ENCODE measurements around the gene PPARA.

PPARA gene

DNA sequence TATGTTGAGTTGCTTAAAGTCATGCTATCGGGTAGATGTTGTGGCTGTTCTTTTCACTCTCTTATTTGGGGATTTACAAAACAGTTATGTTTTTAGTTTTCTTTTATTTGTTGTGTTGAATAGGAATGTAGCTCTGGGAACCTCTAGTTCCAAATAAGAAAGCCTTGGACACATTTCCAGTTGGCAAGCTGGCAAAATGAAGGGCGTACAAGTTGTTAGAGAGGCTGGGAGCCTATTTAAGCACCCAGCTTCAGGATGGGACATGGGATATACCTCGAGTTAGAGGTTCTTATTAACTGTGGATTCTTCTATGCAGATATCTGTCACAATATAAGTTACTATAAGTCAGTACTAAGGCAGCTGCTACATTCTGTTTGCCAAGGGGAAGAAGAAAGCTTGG lies 22.8 kb downstream of the PPARA start:
- TF ChIP-seq, protein P1, sequence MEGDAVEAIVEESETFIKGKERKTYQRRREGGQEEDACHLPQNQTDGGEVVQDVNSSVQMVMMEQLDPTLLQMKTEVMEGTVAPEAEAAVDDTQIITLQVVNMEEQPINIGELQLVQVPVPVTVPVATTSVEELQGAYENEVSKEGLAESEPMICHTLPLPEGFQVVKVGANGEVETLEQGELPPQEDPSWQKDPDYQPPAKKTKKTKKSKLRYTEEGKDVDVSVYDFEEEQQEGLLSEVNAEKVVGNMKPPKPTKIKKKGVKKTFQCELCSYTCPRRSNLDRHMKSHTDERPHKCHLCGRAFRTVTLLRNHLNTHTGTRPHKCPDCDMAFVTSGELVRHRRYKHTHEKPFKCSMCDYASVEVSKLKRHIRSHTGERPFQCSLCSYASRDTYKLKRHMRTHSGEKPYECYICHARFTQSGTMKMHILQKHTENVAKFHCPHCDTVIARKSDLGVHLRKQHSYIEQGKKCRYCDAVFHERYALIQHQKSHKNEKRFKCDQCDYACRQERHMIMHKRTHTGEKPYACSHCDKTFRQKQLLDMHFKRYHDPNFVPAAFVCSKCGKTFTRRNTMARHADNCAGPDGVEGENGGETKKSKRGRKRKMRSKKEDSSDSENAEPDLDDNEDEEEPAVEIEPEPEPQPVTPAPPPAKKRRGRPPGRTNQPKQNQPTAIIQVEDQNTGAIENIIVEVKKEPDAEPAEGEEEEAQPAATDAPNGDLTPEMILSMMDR (IDR thresholded peaks at IDR 0.05; ENCODE audit: unreplicated experiment in 3 of 3), result no peak
- peak overlapping the region in 1 of 3 experiments; percentile 50 for H3K27ac Mint-ChIP-seq
- peaks cover 7% of the 10 kb centered on the region for H3K27me3 Mint-ChIP-seq (ENCODE audit: low read depth)
- H3K9me3 Mint-ChIP-seq, result peaks cover 6% of the 10 kb centered on the region
- H3K4me1 Mint-ChIP-seq, result peaks cover 7% of the 10 kb centered on the region
- no peak overlapping the region for H3K4me3 Mint-ChIP-seq
- peaks cover 23% of the 10 kb centered on the region for H3K36me3 Mint-ChIP-seq (ENCODE audit: low read depth)

DNA sequence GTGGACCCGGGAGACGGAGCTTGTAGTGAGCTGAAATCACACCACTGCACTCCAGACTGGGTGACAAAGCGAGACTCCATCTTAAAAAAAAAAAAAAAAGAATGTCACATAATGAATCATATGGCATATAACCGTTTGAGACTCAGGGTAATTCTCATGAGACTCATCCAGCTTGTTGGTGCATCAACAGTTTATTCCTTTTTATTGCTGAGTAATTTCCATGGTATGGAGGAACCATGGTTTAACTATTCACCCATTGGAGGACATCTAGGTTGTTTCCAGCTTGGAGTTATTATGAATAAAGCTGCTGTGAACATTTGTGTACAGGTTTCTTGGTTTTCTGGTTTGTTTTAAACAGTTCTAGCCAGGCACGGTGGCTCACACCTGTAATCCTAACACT lies 25.3 kb downstream of the PPARA start:
- Mint-ChIP-seq H3K4me1 (peaks cover 7% of the 10 kb centered on the region), H3K4me3 (no peak overlapping the region), H3K9me3 (peaks cover 22% of the 10 kb centered on the region), H3K36me3 (ENCODE audit: low read depth) (peaks cover 42% of the 10 kb centered on the region), H3K27ac (no peak overlapping the region), H3K27me3 (ENCODE audit: low read depth) (peaks cover 7% of the 10 kb centered on the region)
- TF ChIP-seq, protein P1 (IDR thresholded peaks at IDR 0.05; ENCODE audit: unreplicated experiment in 3 of 3), result no peak

DNA sequence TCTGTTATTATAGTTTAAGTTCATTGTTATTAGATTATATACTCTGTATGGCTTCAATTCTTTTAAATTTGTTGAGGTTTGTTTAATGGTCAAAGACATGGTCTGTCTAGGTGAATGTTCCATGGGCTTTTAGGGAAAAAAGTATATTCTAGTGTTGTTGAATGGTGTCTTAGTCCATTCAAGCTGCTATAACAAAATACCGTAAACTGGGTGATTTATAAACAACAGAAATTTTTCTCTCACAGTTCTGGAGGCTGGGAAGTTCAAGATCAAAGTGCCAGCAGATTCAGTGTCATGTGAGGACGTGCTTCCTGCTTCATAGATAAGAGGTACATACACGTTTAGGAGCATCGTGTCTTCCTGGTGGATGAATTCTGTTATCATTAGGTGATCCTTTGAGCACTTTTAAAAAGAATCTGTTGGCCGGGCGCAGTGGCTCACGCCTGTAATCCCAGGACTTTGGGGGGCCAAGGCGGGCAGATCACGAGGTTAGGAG lies 26.2 kb downstream of the PPARA start:
- Mint-ChIP-seq H3K4me1 (peaks cover 7% of the 10 kb centered on the region), H3K27ac (no peak overlapping the region), H3K9me3 (peaks cover 31% of the 10 kb centered on the region), H3K27me3 (ENCODE audit: low read depth) (peaks cover 4% of the 10 kb centered on the region), H3K4me3 (no peak overlapping the region), H3K36me3 (ENCODE audit: low read depth) (peaks cover 51% of the 10 kb centered on the region)
- TF ChIP-seq, protein P1 (IDR thresholded peaks at IDR 0.05; ENCODE audit: unreplicated experiment in 3 of 3), result no peak

DNA sequence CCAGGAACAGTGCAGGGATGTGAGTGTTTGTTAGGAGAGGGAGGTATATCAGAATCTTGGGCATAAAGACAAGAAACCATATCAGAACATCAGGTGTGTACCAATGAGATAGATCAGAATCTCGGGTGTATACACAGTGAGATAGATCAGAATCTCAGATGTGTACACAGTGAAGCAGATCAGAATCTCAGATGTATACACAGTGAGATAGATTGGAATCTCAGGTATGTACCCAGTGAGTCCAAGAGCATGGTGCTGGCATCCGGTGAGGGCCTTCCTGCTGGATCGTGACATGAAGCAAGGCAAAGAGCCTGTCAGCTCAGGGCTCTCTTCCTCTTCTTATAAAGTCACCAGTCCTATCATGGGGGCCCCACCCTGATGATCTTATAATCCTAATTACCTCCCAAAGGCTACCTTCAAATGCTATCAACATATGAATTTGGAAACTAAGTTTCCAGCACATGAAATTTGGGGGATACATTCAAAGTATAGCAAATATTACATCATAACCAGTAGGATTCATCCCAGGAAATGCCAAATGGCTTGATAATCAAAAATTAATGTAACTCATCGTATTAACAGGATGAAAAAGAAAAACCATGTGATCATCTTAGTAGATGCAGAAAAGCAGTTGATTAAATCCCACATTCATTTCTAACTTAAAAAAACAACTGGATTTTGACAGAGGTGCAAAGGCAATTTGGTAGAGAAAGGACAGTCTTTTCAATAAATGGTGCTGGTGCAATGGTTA lies 28.6 kb downstream of the PPARA start:
- no peak overlapping the region for H3K27ac Mint-ChIP-seq
- peaks cover 4% of the 10 kb centered on the region for H3K27me3 Mint-ChIP-seq (ENCODE audit: low read depth)
- TF ChIP-seq, protein P1 (IDR thresholded peaks at IDR 0.05; ENCODE audit: unreplicated experiment in 3 of 3), result no peak
- H3K36me3 Mint-ChIP-seq (ENCODE audit: low read depth), result peaks cover 69% of the 10 kb centered on the region
- no peak overlapping the region for H3K4me3 Mint-ChIP-seq
- peaks cover 39% of the 10 kb centered on the region for H3K9me3 Mint-ChIP-seq
- no peaks in the 10 kb centered on the region for H3K4me1 Mint-ChIP-seq

- H3K36me3 Mint-ChIP-seq (ENCODE audit: low read depth), result peaks cover 71% of the 10 kb centered on the region
- peaks cover 4% of the 10 kb centered on the region for H3K27me3 Mint-ChIP-seq (ENCODE audit: low read depth)
- no peak overlapping the region for H3K4me3 Mint-ChIP-seq
- H3K27ac Mint-ChIP-seq, result no peak overlapping the region
- TF ChIP-seq, protein P1 (IDR thresholded peaks at IDR 0.05; ENCODE audit: unreplicated experiment in 3 of 3), result no peak
- H3K4me1 Mint-ChIP-seq, result no peaks in the 10 kb centered on the region
- peaks cover 40% of the 10 kb centered on the region for H3K9me3 Mint-ChIP-seq
Measured at GRCh38 chr22:46179748-46180147, 29.4 kb downstream of the PPARA start.
